ENCODE measurements around the gene DNAJC5G. TPM values are rescaled to one million over a fixed set of nuclear protein-coding genes. Genes with fewer than 3 reads are reported as not detected.

The DNAJC5G gene
- total and polyA plus RNA-seq, 2 donors (not counting 1 experiment from before 2014, with no cell fraction given) = not detected

DNA sequence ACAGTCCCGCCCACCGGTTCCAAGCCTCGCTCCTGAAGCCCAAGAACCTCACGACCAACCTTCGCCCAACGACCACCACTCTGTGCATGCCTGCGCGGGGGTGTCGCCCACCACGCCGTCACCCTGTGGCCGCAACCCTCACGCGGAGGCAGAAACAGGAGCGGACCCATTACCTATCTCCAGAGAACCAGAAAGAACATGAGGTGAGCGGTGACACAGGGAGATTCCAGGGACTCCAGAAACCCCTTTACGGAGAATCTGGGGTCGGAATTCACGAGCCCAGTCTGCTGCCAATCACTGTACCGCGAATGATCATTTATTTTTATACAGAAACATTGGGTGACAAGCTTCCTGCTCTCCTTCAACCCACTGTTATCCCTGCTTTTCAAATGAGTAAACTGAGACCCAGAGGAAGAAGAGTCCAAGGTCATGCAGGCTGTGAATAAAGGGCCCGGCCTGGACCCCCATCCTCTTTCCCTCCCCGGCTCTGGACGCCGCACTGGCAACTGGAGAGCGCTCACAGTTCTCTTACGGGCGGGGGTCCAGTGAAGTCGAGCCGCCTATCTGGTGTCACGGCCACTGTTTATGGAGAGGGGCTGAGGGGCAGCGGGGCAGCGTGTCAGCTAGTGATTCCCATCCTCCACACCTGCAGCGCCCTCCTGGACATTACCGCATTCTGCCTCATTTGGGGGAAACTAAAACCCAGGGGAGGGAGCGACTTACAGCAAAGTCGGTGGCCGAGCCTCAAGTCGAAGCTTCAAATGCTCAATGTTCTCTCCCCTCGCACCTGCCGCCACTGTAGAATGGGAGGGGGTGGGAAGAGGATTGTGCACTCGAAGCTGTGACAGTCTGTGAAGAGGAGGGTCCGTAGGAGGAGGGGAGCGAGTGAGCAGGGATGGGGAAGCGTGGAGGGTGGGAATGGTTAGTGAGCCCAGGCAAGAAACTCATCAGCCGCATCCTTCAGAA lies 11.7 kb upstream of the DNAJC5G start:
- Histone ChIP-seq H3K4me2 (ENCODE audit: extremely low read depth, insufficient read depth, low read length) (peak overlapping the region; percentile 68), H3K4me3 (replicated peaks in 1 of 4; ENCODE audit: control extremely low read depth in 1 of 4, insufficient read depth in 1 of 4, low read depth in 3 of 4, low read length in 4 of 4) (peak overlapping the region in 3 of 4 experiments; percentile 21 to 52 (median 38)), H3K27me3 (ENCODE audit: control insufficient read depth, insufficient read depth, low read length) (peaks cover 77% of the 10 kb centered on the region), H3K36me3 (ENCODE audit: control insufficient read depth, insufficient read depth, low read length) (no peaks in the 10 kb centered on the region), H3K9ac (ENCODE audit: insufficient read depth, low read length) (no peak overlapping the region), H4K20me1 (ENCODE audit: control insufficient read depth, extremely low read depth, insufficient read depth, low read length) (no peaks in the 10 kb centered on the region), H2AFZ (ENCODE audit: low read length) (no peak overlapping the region), H3K4me1 (ENCODE audit: control insufficient read depth, extremely low read depth, insufficient read depth, low read length) (peaks cover 2% of the 10 kb centered on the region), H3K27ac (ENCODE audit: insufficient read depth, low read length) (no peak overlapping the region), H3K79me2 (ENCODE audit: control insufficient read depth, insufficient read depth, low read length) (no peaks in the 10 kb centered on the region), H3K9me3 (ENCODE audit: control insufficient read depth, insufficient read depth, low read depth, low read length) (no peaks in the 10 kb centered on the region)
- DNase-seq (ENCODE audit: low read depth in 2 of 2) = no peak
- TF ChIP-seq, protein P1, sequence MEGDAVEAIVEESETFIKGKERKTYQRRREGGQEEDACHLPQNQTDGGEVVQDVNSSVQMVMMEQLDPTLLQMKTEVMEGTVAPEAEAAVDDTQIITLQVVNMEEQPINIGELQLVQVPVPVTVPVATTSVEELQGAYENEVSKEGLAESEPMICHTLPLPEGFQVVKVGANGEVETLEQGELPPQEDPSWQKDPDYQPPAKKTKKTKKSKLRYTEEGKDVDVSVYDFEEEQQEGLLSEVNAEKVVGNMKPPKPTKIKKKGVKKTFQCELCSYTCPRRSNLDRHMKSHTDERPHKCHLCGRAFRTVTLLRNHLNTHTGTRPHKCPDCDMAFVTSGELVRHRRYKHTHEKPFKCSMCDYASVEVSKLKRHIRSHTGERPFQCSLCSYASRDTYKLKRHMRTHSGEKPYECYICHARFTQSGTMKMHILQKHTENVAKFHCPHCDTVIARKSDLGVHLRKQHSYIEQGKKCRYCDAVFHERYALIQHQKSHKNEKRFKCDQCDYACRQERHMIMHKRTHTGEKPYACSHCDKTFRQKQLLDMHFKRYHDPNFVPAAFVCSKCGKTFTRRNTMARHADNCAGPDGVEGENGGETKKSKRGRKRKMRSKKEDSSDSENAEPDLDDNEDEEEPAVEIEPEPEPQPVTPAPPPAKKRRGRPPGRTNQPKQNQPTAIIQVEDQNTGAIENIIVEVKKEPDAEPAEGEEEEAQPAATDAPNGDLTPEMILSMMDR (conservative IDR thresholded peaks at IDR 0.05 in 1 of 2, IDR thresholded peaks at IDR 0.05 in 1 of 2; ENCODE audit: low read depth in 1 of 2, low read length in 2 of 2) = no peak
- peak; percentile 99 for TF ChIP-seq EZH2 (IDR thresholded peaks at IDR 0.05; ENCODE audit: low read length, missing control alignments)

DNA sequence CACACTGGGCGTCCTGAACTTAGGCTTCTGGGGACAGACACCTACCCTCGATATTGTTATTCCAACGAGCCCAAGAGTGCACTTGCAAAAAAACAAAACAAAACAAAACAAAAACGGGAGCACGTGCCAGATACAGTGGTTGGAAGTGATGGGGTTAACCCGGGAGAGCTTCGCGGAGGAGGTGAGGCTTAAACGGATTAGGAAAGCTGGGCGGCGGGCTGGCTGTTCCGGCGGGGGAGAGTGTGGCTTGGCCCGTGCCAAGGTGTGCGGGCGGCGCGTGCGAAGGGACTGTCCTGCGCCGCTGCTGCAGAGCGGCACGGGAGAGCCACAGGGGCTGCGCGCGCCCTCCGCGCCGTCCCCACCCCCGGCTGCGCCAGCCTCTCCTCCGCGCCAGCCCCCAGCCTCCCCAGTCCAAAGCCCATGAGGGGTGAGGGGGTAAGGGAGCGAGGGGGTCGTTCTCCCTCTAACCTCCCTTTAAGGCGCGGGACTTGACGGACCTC lies 10.9 kb upstream of the DNAJC5G start:
- peaks cover 80% of the 10 kb centered on the region for H3K27me3 ChIP-seq (ENCODE audit: control insufficient read depth, insufficient read depth, low read length)
- no peak overlapping the region for H3K9ac ChIP-seq (ENCODE audit: insufficient read depth, low read length)
- H3K4me2 ChIP-seq (ENCODE audit: extremely low read depth, insufficient read depth, low read length) = peak overlapping the region; percentile 68
- no peak overlapping the region for H3K27ac ChIP-seq (ENCODE audit: insufficient read depth, low read length)
- H2AFZ ChIP-seq (ENCODE audit: low read length) = no peak overlapping the region
- no peaks in the 10 kb centered on the region for H3K79me2 ChIP-seq (ENCODE audit: control insufficient read depth, insufficient read depth, low read length)
- no peak for DNase-seq (ENCODE audit: low read depth in 2 of 2)
- peaks cover 2% of the 10 kb centered on the region for H3K4me1 ChIP-seq (ENCODE audit: control insufficient read depth, extremely low read depth, insufficient read depth, low read length)
- TF ChIP-seq EZH2 (IDR thresholded peaks at IDR 0.05; ENCODE audit: low read length, missing control alignments) = peak; percentile 54
- TF ChIP-seq, protein P1 (conservative IDR thresholded peaks at IDR 0.05 in 1 of 2, IDR thresholded peaks at IDR 0.05 in 1 of 2; ENCODE audit: low read depth in 1 of 2, low read length in 2 of 2) = no peak
- H3K4me3 ChIP-seq (replicated peaks in 1 of 4; ENCODE audit: control extremely low read depth in 1 of 4, insufficient read depth in 1 of 4, low read depth in 3 of 4, low read length in 4 of 4) = peak overlapping the region in 1 of 4 experiments; percentile 14
- no peaks in the 10 kb centered on the region for H3K36me3 ChIP-seq (ENCODE audit: control insufficient read depth, insufficient read depth, low read length)
- no peaks in the 10 kb centered on the region for H3K9me3 ChIP-seq (ENCODE audit: control insufficient read depth, insufficient read depth, low read depth, low read length)
- no peaks in the 10 kb centered on the region for H4K20me1 ChIP-seq (ENCODE audit: control insufficient read depth, extremely low read depth, insufficient read depth, low read length)

DNA sequence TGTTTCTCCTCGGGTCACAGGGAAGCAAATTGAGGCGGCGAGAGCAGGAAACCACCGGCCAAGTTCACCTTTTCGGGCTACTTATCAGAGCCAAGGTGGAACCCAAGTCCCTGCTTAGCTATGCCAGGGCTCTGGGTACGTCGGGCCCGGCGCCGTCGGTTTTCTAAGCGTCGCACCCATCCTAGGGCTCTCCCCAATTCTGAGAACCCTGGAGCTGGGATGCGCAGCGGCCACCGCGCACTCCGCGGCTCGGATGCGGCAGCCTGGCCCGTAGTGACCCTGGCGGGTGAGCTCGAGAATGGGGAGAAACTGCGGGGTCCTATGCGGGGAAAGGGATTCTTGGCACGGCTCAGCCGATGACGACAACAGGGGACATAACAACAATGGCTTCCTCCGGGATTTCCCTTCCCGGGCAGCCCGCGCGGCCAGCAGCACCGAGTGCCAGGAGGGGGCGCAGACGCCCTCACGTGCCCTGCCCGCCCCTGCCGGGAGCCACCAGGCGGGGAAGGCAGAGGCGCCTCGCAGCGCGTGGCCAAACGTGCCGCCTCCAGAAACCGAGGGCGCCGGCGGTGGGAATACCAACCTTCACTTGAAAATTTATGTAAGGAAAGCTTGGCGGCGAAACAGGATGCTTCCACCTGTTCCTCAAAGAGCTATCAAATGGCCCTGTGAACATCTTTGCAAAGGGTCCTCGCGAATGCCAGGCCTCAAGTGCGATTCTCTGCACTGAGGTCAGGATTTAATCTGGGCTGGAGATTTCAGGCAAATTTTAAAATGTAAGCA lies 10.3 kb upstream of the DNAJC5G start:
- Histone ChIP-seq H3K4me1 (ENCODE audit: control insufficient read depth, extremely low read depth, insufficient read depth, low read length) (peaks cover 2% of the 10 kb centered on the region), H3K36me3 (ENCODE audit: control insufficient read depth, insufficient read depth, low read length) (no peaks in the 10 kb centered on the region), H2AFZ (ENCODE audit: low read length) (no peak overlapping the region), H3K9me3 (ENCODE audit: control insufficient read depth, insufficient read depth, low read depth, low read length) (no peaks in the 10 kb centered on the region), H4K20me1 (ENCODE audit: control insufficient read depth, extremely low read depth, insufficient read depth, low read length) (no peaks in the 10 kb centered on the region), H3K27ac (ENCODE audit: insufficient read depth, low read length) (no peak overlapping the region), H3K9ac (ENCODE audit: insufficient read depth, low read length) (no peak overlapping the region), H3K27me3 (ENCODE audit: control insufficient read depth, insufficient read depth, low read length) (peaks cover 73% of the 10 kb centered on the region), H3K4me3 (replicated peaks in 1 of 4; ENCODE audit: control extremely low read depth in 1 of 4, insufficient read depth in 1 of 4, low read depth in 3 of 4, low read length in 4 of 4) (peak overlapping the region; percentile 14 to 35 (median 21)), H3K79me2 (ENCODE audit: control insufficient read depth, insufficient read depth, low read length) (no peaks in the 10 kb centered on the region), H3K4me2 (ENCODE audit: extremely low read depth, insufficient read depth, low read length) (peak overlapping the region; percentile 68)
- TF ChIP-seq EZH2 (IDR thresholded peaks at IDR 0.05; ENCODE audit: low read length, missing control alignments) = no peak
- TF ChIP-seq, protein P1 (conservative IDR thresholded peaks at IDR 0.05 in 1 of 2, IDR thresholded peaks at IDR 0.05 in 1 of 2; ENCODE audit: low read depth in 1 of 2, low read length in 2 of 2) = peak; percentile 28 to 48
- DNase-seq (ENCODE audit: low read depth in 2 of 2) = peak; percentile 29 to 31

Measured in fibroblast of lung (primary cell).